A549 (cell line): ENCODE results near the gene GPATCH2. TPM values are rescaled to one million over a fixed set of nuclear protein-coding genes. Genes with fewer than 3 reads are reported as not detected.

Experiments
- ATAC-seq, 2 experiments: fragments of 200-7000 bp in 1 of 2; fragments of >200 bp in 1 of 2; cut with Nextera tagmentation in 1 of 2; cut with Tn5 transposase in 1 of 2; 3 replicates each; pipeline versions ENCODE4 v1.8.0 to v1.9.1; 2018 to 2020; ENCODE audit warnings: mild to moderate bottlenecking in 1 of 2, moderate library complexity in 1 of 2
- CTCF ChIA-PET: fragments of 300-600 bp; sonication (Branson Sonifier 250); formaldehyde crosslinking; extraction: SDS; loops from one replicate; lab custom pipeline; 2021; ENCODE audit warnings: antibody characterized with exemption, inconsistent platforms; lab: Yijun Ruan, JAX
- POLR2A ChIA-PET: fragments of 350-600 bp; formaldehyde crosslinking; extraction: SDS; loops from one replicate; lab custom pipeline; 2021; ENCODE audit warnings: antibody characterized with exemption, inconsistent platforms; lab: Yijun Ruan, JAX
- DNase-seq, 2 experiments: peaks; one replicate each; pipeline versions ENCODE4 v3.0.0 to v3.0.0-alpha.2; 2011 to 2016; ENCODE audit warnings: low read depth in 1 of 2, low spot score in 1 of 2
- FAIRE-seq: peaks from 2 replicates; lab custom pipeline; 2011; peaks lifted over from hg19 to GRCh38; lab: Jason Lieb, UNC
- H3K27ac ChIP-seq, 2 experiments: fragments of >200 bp; sonication (Bioruptor Twin); formaldehyde crosslinking; 3 replicates each; pipeline ENCODE4 v1.5.1; 2016 to 2017
- H3K4me1 ChIP-seq: fragments of >200 bp; sonication (Bioruptor Twin); formaldehyde crosslinking; 3 replicates; pipeline ENCODE4 v1.6.1; 2016
- H3K4me2 ChIP-seq: fragments of >200 bp; sonication (Bioruptor Twin); formaldehyde crosslinking; 3 replicates; pipeline ENCODE4 v1.6.1; 2016
- H3K4me3 ChIP-seq: fragments of >200 bp; sonication (Bioruptor Twin); formaldehyde crosslinking; 3 replicates; pipeline ENCODE4 v1.5.1; 2016
- H3K9me3 ChIP-seq: fragments of >200 bp; sonication (Bioruptor Twin); formaldehyde crosslinking; 3 replicates; pipeline ENCODE4 v1.6.1; 2016
- CBX8 ChIP-seq: fragments of 200-600 bp; sonication (generic); IDR thresholded peaks from 2 replicates; pipeline ENCODE4 v1.6.1; 2016
- CEBPB ChIP-seq, 2 experiments: fragments of >200 bp in 1 of 2; sonication (Bioruptor Twin) in 1 of 2; formaldehyde crosslinking in 1 of 2; IDR thresholded peaks; 2 replicates each; pipeline ENCODE4 v1.6.1; 2012 to 2016
- CHD2 ChIP-seq: fragments of 150-350 bp; IDR thresholded peaks from 2 replicates; pipeline ENCODE4 v1.6.1; 2014; ENCODE audit warnings: low read length; ENCODE audit not compliant: partially characterized antibody
- EHF ChIP-seq: fragments of 250-450 bp; sonication (Bioruptor Pico); IDR thresholded peaks from 2 replicates; pipeline ENCODE4 v1.5.0; 2020; ENCODE audit warnings: mild to moderate bottlenecking
- EHMT2 ChIP-seq: fragments of 200-600 bp; sonication (generic); IDR thresholded peaks from 2 replicates; pipeline ENCODE4 v1.6.1; 2016; ENCODE audit warnings: antibody characterized with exemption, low read depth, mild to moderate bottlenecking, moderate library complexity
- FOSB ChIP-seq: fragments of 250-450 bp; sonication (Bioruptor Pico); IDR thresholded peaks from 2 replicates; pipeline ENCODE4 v1.5.0; 2020; ENCODE audit warnings: mild to moderate bottlenecking, moderate library complexity
- FOSL2 ChIP-seq, 2 experiments: fragments of 450-650 bp in 1 of 2; fragments of >200 bp in 1 of 2; sonication (Bioruptor Twin) in 1 of 2; formaldehyde crosslinking; IDR thresholded peaks; 2 replicates each; pipeline versions ENCODE4 v1.5.0 to v1.6.1; 2016 to 2020; ENCODE audit warnings: mild to moderate bottlenecking in 1 of 2, moderate library complexity in 1 of 2
- HOXA7 ChIP-seq: fragments of 250-450 bp; sonication (Bioruptor Pico); IDR thresholded peaks from 2 replicates; pipeline ENCODE4 v1.5.0; 2020; ENCODE audit warnings: mild to moderate bottlenecking, moderate library complexity
- HOXB5 ChIP-seq: fragments of 250-450 bp; sonication (Bioruptor Pico); IDR thresholded peaks from 2 replicates; pipeline ENCODE4 v1.5.0; 2020; ENCODE audit warnings: mild to moderate bottlenecking, moderate library complexity
- JUN ChIP-seq, 2 experiments: fragments of >200 bp; sonication (Bioruptor Twin); formaldehyde crosslinking; IDR thresholded peaks; 2 replicates in 1 of 2; 3 replicates in 1 of 2; pipeline ENCODE4 v1.6.1; 2016 to 2017
- MAZ ChIP-seq: fragments of 150-350 bp; IDR thresholded peaks from 2 replicates; pipeline ENCODE4 v1.6.1; 2014; ENCODE audit warnings: antibody characterized with exemption, low read depth, low read length, borderline replicate concordance
- NPAS2 ChIP-seq: fragments of 250-450 bp; sonication (Bioruptor Pico); IDR thresholded peaks from 2 replicates; pipeline ENCODE4 v1.8.0; 2022; ENCODE audit warnings: mild to moderate bottlenecking, moderate library complexity, borderline replicate concordance
- NR3C1 ChIP-seq: fragments of >200 bp; sonication (Bioruptor Twin); formaldehyde crosslinking; IDR thresholded peaks from 3 replicates; pipeline ENCODE4 v1.6.1; 2017
- PHF8 ChIP-seq: fragments of 200-600 bp; sonication (generic); IDR thresholded peaks from 2 replicates; pipeline ENCODE4 v1.6.1; 2016; ENCODE audit warnings: low read depth, mild to moderate bottlenecking, antibody characterized with exemption, moderate library complexity, borderline replicate concordance
- POLR2A ChIP-seq: IDR thresholded peaks from 2 replicates; pipeline ENCODE4 v1.6.1; 2012; ENCODE audit warnings: mild to moderate bottlenecking, low read length
- POLR2AphosphoS2 ChIP-seq: conservative IDR thresholded peaks from 2 replicates; pipeline ENCODE4 v1.6.1; 2012; ENCODE audit warnings: low read length, improper control_type of control experiment, inconsistent platforms
- RCOR1 ChIP-seq: fragments of 150-350 bp; IDR thresholded peaks from 2 replicates; pipeline ENCODE4 v1.6.1; 2014; ENCODE audit warnings: antibody characterized with exemption, low read length, low read depth
- RNF2 ChIP-seq: fragments of 200-600 bp; sonication (generic); IDR thresholded peaks from 2 replicates; pipeline ENCODE4 v1.6.1; 2016; ENCODE audit warnings: low read depth, mild to moderate bottlenecking, antibody characterized with exemption, moderate library complexity, borderline replicate concordance
- SREBF2 ChIP-seq: fragments of 450-650 bp; IDR thresholded peaks from 2 replicates; pipeline ENCODE4 v1.6.1; 2014; ENCODE audit warnings: mild to moderate bottlenecking, moderate library complexity
- ZNF302 ChIP-seq: fragments of 250-450 bp; sonication (Bioruptor Pico); IDR thresholded peaks from 2 replicates; pipeline ENCODE4 v1.9.0; 2021; ENCODE audit warnings: inconsistent platforms, mild to moderate bottlenecking, moderate library complexity
- WGBS: methylation state at CpG from one replicate; pipeline ENCODE4 v1.1.6; 2017; ENCODE audit errors: missing lambda C conversion rate; 5-methylcytosine and 5-hydroxymethylcytosine counted together
- polyA plus RNA-seq, 4 experiments: library from polyadenylated mRNA; depleted of rRNA in 3 of 4; stranded (reverse); fragments of >200 nt; fragmentation: RNase III in 1 of 4; extraction: RNeasy Plus Mini Kit Qiagen cat#74134 plus additional on column Dnase treatment in 1 of 4; gene quantifications; 2 replicates in 3 of 4; 3 replicates in 1 of 4; pipeline ENCODE4 v1.2.3, GENCODE V29; 2011 to 2017
- TF ChIP-seq, protein P1 (sequence below): fragments of >200 bp; sonication (Bioruptor Twin); formaldehyde crosslinking; IDR thresholded peaks from 2 replicates; pipeline ENCODE4 v1.6.1; 2016
- TF ChIP-seq, protein P2 (sequence below): IDR thresholded peaks from 2 replicates; pipeline ENCODE4 v1.6.1; 2012
- TF ChIP-seq, protein P3 (sequence below): fragments of 200-600 bp; sonication (generic); IDR thresholded peaks from 2 replicates; pipeline ENCODE4 v1.6.1; 2016; ENCODE audit warnings: antibody characterized with exemption, mild to moderate bottlenecking, moderate library complexity

The GPATCH2 gene
- polyA plus RNA-seq, 2 of the 4 experiments (the other 2 are of a cell fraction), result 10.8 to 18.6 TPM

DNA sequence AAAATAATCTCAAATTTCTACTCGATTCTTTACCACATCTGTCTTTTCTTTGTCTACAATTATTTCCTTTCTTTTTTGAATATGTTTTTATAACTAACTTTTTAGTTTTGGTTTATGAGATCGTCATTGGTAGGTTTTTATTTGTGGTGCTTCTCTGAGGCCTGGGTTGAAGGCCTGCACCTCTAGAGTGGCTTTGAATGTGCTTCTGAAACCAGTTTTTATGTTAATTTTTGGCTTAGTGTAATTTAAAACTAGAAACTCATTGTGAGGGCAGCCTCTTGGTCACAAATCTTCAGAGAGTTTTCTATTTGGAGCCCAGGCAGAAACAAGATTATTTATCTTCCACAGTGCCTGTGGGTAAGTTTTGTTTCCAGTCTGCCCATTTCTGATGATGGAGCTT is 187.0 kb downstream of the GPATCH2 start:
- POLR2A ChIA-PET, result no interaction called here
- no peak for TF ChIP-seq EHMT2
- TF ChIP-seq NPAS2, result no peak
- TF ChIP-seq POLR2AphosphoS2, result no peak
- TF ChIP-seq HOXA7, result no peak
- TF ChIP-seq, protein P1, sequence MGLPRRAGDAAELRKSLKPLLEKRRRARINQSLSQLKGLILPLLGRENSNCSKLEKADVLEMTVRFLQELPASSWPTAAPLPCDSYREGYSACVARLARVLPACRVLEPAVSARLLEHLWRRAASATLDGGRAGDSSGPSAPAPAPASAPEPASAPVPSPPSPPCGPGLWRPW, result no peak
- no peak for TF ChIP-seq PHF8
- no peak for TF ChIP-seq JUN (IDR thresholded peaks at IDR 0.05)
- no peak for TF ChIP-seq RCOR1
- no peak for TF ChIP-seq NR3C1
- TF ChIP-seq FOSB (CRISPR knock-in tag), result no peak
- H3K4me1 ChIP-seq, result no peaks in the 10 kb centered on the region
- H3K4me2 ChIP-seq, result no peak overlapping the region
- DNase-seq (no peak), FAIRE-seq (no peak), ATAC-seq (no peak)
- H3K27ac ChIP-seq, result no peak overlapping the region
- 0 out of 3 replicates have a peak, but pooled peaks cover 5% of the 10 kb centered on the region for H3K9me3 ChIP-seq
- 77% methylated on average over 2 of the region's 2 CpGs for WGBS
- H3K4me3 ChIP-seq, result no peak overlapping the region
- CTCF ChIA-PET, result no interaction called here

DNA sequence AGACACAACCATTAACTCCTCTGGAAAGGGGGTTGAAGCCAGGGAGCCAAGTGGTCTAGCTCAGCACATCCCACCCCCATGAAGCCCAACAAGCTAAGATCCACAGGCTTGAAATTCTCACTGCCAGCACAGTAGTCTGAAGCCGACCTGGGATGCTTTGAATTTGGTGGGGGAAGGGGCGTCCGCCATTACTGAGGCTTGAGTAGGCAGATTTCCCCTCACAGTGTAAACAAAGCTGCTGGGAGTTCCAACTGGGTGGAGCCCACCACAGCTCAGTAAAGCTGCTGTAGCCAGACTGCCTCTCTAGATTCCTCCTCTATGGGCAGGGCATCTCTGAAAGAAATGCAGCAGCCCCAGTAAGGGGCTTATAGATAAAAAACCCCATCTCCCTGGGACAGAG is 193.5 kb downstream of the GPATCH2 start:
- ChIA-PET POLR2A (no interaction called here), CTCF (interaction anchor here (1.0 kb wide), 1 partner anchor 22 kb away, joined by 3 read pairs; no protein-coding TSS in a partner anchor)
- Histone ChIP-seq H3K9me3 (0 out of 3 replicates have a peak, but pooled peaks cover 5% of the 10 kb centered on the region), H3K27ac (no peak overlapping the region), H3K4me3 (no peak overlapping the region), H3K4me2 (no peak overlapping the region), H3K4me1 (no peaks in the 10 kb centered on the region)
- ATAC-seq, result no peak
- TF ChIP-seq CEBPB (IDR thresholded peaks at IDR 0.05), result no peak
- TF ChIP-seq, protein P2, sequence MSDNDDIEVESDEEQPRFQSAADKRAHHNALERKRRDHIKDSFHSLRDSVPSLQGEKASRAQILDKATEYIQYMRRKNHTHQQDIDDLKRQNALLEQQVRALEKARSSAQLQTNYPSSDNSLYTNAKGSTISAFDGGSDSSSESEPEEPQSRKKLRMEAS, result no peak
- TF ChIP-seq, protein P3, sequence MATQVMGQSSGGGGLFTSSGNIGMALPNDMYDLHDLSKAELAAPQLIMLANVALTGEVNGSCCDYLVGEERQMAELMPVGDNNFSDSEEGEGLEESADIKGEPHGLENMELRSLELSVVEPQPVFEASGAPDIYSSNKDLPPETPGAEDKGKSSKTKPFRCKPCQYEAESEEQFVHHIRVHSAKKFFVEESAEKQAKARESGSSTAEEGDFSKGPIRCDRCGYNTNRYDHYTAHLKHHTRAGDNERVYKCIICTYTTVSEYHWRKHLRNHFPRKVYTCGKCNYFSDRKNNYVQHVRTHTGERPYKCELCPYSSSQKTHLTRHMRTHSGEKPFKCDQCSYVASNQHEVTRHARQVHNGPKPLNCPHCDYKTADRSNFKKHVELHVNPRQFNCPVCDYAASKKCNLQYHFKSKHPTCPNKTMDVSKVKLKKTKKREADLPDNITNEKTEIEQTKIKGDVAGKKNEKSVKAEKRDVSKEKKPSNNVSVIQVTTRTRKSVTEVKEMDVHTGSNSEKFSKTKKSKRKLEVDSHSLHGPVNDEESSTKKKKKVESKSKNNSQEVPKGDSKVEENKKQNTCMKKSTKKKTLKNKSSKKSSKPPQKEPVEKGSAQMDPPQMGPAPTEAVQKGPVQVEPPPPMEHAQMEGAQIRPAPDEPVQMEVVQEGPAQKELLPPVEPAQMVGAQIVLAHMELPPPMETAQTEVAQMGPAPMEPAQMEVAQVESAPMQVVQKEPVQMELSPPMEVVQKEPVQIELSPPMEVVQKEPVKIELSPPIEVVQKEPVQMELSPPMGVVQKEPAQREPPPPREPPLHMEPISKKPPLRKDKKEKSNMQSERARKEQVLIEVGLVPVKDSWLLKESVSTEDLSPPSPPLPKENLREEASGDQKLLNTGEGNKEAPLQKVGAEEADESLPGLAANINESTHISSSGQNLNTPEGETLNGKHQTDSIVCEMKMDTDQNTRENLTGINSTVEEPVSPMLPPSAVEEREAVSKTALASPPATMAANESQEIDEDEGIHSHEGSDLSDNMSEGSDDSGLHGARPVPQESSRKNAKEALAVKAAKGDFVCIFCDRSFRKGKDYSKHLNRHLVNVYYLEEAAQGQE, result no peak
- TF ChIP-seq CBX8, result no peak
- no peak for TF ChIP-seq NPAS2
- no peak for TF ChIP-seq SREBF2
- no peak for TF ChIP-seq HOXA7
- TF ChIP-seq FOSL2 (IDR thresholded peaks at IDR 0.05), result no peak
- TF ChIP-seq FOSL2 (CRISPR knock-in tag; IDR thresholded peaks at IDR 0.05), result no peak
- no peak for TF ChIP-seq POLR2A
- TF ChIP-seq EHF (CRISPR knock-in tag), result no peak
- no peak for TF ChIP-seq MAZ
- no peak for TF ChIP-seq FOSB (CRISPR knock-in tag)
- no peak for TF ChIP-seq HOXB5 (CRISPR knock-in tag)
- no peak for TF ChIP-seq ZNF302 (CRISPR knock-in tag)
- TF ChIP-seq RNF2, result no peak
- TF ChIP-seq CHD2, result no peak
- WGBS, result 89% methylated on average over 3 of the region's 3 CpGs
- no peak for DNase-seq
- no peak for FAIRE-seq
